HepG2 (cell line): ENCODE results near the gene SMIM13. TPM values are rescaled to one million over a fixed set of nuclear protein-coding genes. Genes with fewer than 3 reads are reported as not detected.
A peak's percentile ranks its signal among the peaks of the same experiment; 100 is the strongest.

ENCODE experiments used
- ATF3 ChIP-seq: sonication (generic); formaldehyde crosslinking; IDR thresholded peaks from 2 replicates; pipeline ENCODE4 v1.4.0; 2020; ENCODE audit warnings: missing genetic modification reagents
- CBX1 ChIP-seq: IDR thresholded peaks from one replicate; pipeline ENCODE4 v1.6.1; 2016; ENCODE audit warnings: antibody characterized with exemption, low read depth
- CENPT ChIP-seq: sonication (generic); formaldehyde crosslinking; IDR thresholded peaks from 2 replicates; pipeline ENCODE4 v1.8.0; 2022; ENCODE audit warnings: low read depth, mild to moderate bottlenecking, moderate library complexity, missing genetic modification reagents
- ESRRA ChIP-seq: sonication (generic); formaldehyde crosslinking; IDR thresholded peaks from 2 replicates; pipeline ENCODE4 v1.5.1; 2020; ENCODE audit warnings: mild to moderate bottlenecking, low read depth, missing genetic modification reagents
- FLYWCH1 ChIP-seq: sonication (generic); formaldehyde crosslinking; IDR thresholded peaks from 2 replicates; pipeline ENCODE4 v1.8.1; 2023; ENCODE audit warnings: mild to moderate bottlenecking, missing genetic modification reagents
- HOXA9 ChIP-seq: sonication (generic); formaldehyde crosslinking; IDR thresholded peaks from 2 replicates; pipeline ENCODE4 v1.8.1; 2022; ENCODE audit warnings: missing genetic modification reagents, mild to moderate bottlenecking, moderate library complexity, borderline replicate concordance
- KDM5B ChIP-seq: sonication (generic); formaldehyde crosslinking; IDR thresholded peaks from 2 replicates; pipeline ENCODE4 v1.4.0; 2020; ENCODE audit warnings: missing genetic modification reagents, mild to moderate bottlenecking, borderline replicate concordance
- KLF16 ChIP-seq, 2 experiments: sonication (generic) in 1 of 2; formaldehyde crosslinking in 1 of 2; IDR thresholded peaks; 2 replicates each; pipeline versions ENCODE4 v1.6.1 to v1.8.0; 2016 to 2023; ENCODE audit warnings: missing genetic modification reagents in 2 of 2, missing compliant biosample characterization in 1 of 2
- KMT2A ChIP-seq: sonication (generic); formaldehyde crosslinking; IDR thresholded peaks from 2 replicates; pipeline ENCODE4 v1.4.0; 2020; ENCODE audit warnings: missing genetic modification reagents
- MEF2D ChIP-seq: sonication (generic); formaldehyde crosslinking; IDR thresholded peaks from 2 replicates; pipeline ENCODE4 v1.5.1; 2020; ENCODE audit warnings: mild to moderate bottlenecking, missing genetic modification reagents
- MIER2 ChIP-seq: IDR thresholded peaks from 2 replicates; pipeline ENCODE4 v1.6.1; 2016; ENCODE audit warnings: missing biosample characterization, missing genetic modification reagents
- PRDM4 ChIP-seq: sonication (generic); formaldehyde crosslinking; IDR thresholded peaks from 2 replicates; pipeline ENCODE4 v1.9.0; 2021; ENCODE audit warnings: missing genetic modification reagents, borderline replicate concordance
- REL ChIP-seq: sonication (generic); formaldehyde crosslinking; conservative IDR thresholded peaks from 2 replicates; pipeline ENCODE4 v1.8.0; 2022; ENCODE audit warnings: mild to moderate bottlenecking, missing genetic modification reagents, moderate library complexity
- SRSF9 ChIP-seq: fragments of 200-400 bp; formaldehyde crosslinking; IDR thresholded peaks from 2 replicates; pipeline ENCODE4 v1.6.1; 2018; ENCODE audit warnings: borderline replicate concordance, mild to moderate bottlenecking, low read depth, low read length; ENCODE audit not compliant: insufficient read depth, poor library complexity, severe bottlenecking
- ZFP90 ChIP-seq: sonication (generic); formaldehyde crosslinking; IDR thresholded peaks from 2 replicates; pipeline ENCODE4 v1.8.0; 2022; ENCODE audit warnings: missing genetic modification reagents, mild to moderate bottlenecking, inconsistent platforms, borderline replicate concordance
- ZNF564 ChIP-seq: sonication (generic); formaldehyde crosslinking; IDR thresholded peaks from 2 replicates; pipeline ENCODE4 v1.8.1; 2023; ENCODE audit warnings: mild to moderate bottlenecking, missing genetic modification reagents
- ZNF580 ChIP-seq: IDR thresholded peaks from 2 replicates; pipeline ENCODE4 v1.6.1; 2016; ENCODE audit warnings: low read depth, borderline replicate concordance
- ZNF724P ChIP-seq: sonication (generic); formaldehyde crosslinking; IDR thresholded peaks from 2 replicates; pipeline ENCODE4 v1.8.0; 2022; ENCODE audit warnings: missing genetic modification reagents, borderline replicate concordance
- ZNF770 ChIP-seq: sonication (generic); formaldehyde crosslinking; IDR thresholded peaks from 2 replicates; pipeline ENCODE4 v1.5.0; 2020; ENCODE audit warnings: mild to moderate bottlenecking, missing genetic modification reagents
- ZNF878 ChIP-seq: sonication (generic); formaldehyde crosslinking; IDR thresholded peaks from 2 replicates; pipeline ENCODE4 v1.8.1; 2023; ENCODE audit warnings: mild to moderate bottlenecking, missing genetic modification reagents, moderate library complexity
- polyA plus RNA-seq, 8 experiments: library from polyadenylated mRNA; depleted of rRNA in 3 of 8; stranded (reverse) in 7 of 8; unstranded in 1 of 8; fragments of >200 nt; fragmentation: Illumina TruSeq in 4 of 8; extraction: Trizol in 4 of 8; gene quantifications; 2 replicates each; pipeline versions ENCODE4 v1.2.1 to v1.2.3, GENCODE V29; 2011 to 2016; ENCODE audit warnings: low read depth in 4 of 8, missing spikeins in 1 of 8, mixed read lengths in 1 of 8; ENCODE audit not compliant: insufficient read depth in 1 of 8
- total RNA-seq, 5 experiments: library from RNA; depleted of rRNA; stranded (reverse); fragments of >200 nt; fragmentation: Illumina TruSeq; extraction: Trizol; gene quantifications; 2 replicates each; pipeline ENCODE4 v1.2.3, GENCODE V29; 2016; ENCODE audit warnings: low read depth in 1 of 5

SMIM13 gene
- total and polyA plus RNA-seq, 2 of the 13 experiments (the other 11 are each of a cell fraction or from before 2014, with no cell fraction given), result 2.7 to 10.2 TPM

GRCh38 chr6:11143394-11144371, 50.0 kb downstream of the SMIM13 start (continued):
- TF ChIP-seq ZNF770 (CRISPR knock-in tag) (no peak), MEF2D (peak; percentile 56; the same call in 1 of the 2 replicates), PRDM4 (no peak), SRSF9 (no peak), MIER2 (peak; percentile 84), ZNF724P (CRISPR knock-in tag) (no peak), ATF3 (peak; percentile 100), ZNF564 (CRISPR knock-in tag) (no peak; the same call in 1 of the 2 replicates), ZFP90 (CRISPR knock-in tag) (no peak), KLF16 (CRISPR knock-in tag; IDR thresholded peaks at IDR 0.05) (peak in 1 of 2 experiments; percentile 71; a peak in 2 of 4 replicates), REL (CRISPR knock-in tag) (peak; percentile 73; the same call in 1 of the 2 replicates), ZNF878 (CRISPR knock-in tag) (no peak; the same call in 1 of the 2 replicates), ESRRA (CRISPR knock-in tag) (no peak), FLYWCH1 (CRISPR knock-in tag) (no peak), HOXA9 (CRISPR knock-in tag) (0 out of 2 replicates have a peak, but pooled peaks have one; percentile 61), ZNF580 (CRISPR knock-in tag) (peak; percentile 78; the same call in 1 of the 2 replicates), CBX1 (peak; percentile 79), KDM5B (CRISPR knock-in tag) (no peak), KMT2A (no peak), CENPT (CRISPR knock-in tag) (0 out of 2 replicates have a peak, but pooled peaks have one; percentile 62)
